GM12878 (cell line): ENCODE data around the gene HSD11B1L.

Source experiments
- ATF2 ChIP-seq: IDR thresholded peaks from 2 replicates; pipeline ENCODE4 v1.6.1; 2012; ENCODE audit warnings: low read length, inconsistent platforms
- NFYB ChIP-seq: IDR thresholded peaks from 2 replicates; pipeline ENCODE4 v1.6.1; 2011; ENCODE audit warnings: low read depth, mild to moderate bottlenecking, low read length, improper control_type of control experiment, moderate library complexity; ENCODE audit not compliant: insufficient read depth
- YBX1 ChIP-seq: fragments of 450-650 bp; IDR thresholded peaks from 2 replicates; pipeline ENCODE4 v1.6.1; 2016; ENCODE audit warnings: antibody characterized with exemption
- ZBTB33 ChIP-seq: fragments of 450-650 bp; IDR thresholded peaks from 2 replicates; pipeline ENCODE4 v1.6.1; 2017; ENCODE audit warnings: mild to moderate bottlenecking

GRCh38 chr19:5643060-5643459, 37.8 kb upstream of the HSD11B1L start:
- TF ChIP-seq ATF2 (no peak), YBX1 (no peak), ZBTB33 (no peak), NFYB (no peak)
